ENCODE data around the gene ARHGEF17. TPM values are rescaled to one million over a fixed set of nuclear protein-coding genes. Genes with fewer than 3 reads are reported as not detected.

Gene ARHGEF17, protein sequence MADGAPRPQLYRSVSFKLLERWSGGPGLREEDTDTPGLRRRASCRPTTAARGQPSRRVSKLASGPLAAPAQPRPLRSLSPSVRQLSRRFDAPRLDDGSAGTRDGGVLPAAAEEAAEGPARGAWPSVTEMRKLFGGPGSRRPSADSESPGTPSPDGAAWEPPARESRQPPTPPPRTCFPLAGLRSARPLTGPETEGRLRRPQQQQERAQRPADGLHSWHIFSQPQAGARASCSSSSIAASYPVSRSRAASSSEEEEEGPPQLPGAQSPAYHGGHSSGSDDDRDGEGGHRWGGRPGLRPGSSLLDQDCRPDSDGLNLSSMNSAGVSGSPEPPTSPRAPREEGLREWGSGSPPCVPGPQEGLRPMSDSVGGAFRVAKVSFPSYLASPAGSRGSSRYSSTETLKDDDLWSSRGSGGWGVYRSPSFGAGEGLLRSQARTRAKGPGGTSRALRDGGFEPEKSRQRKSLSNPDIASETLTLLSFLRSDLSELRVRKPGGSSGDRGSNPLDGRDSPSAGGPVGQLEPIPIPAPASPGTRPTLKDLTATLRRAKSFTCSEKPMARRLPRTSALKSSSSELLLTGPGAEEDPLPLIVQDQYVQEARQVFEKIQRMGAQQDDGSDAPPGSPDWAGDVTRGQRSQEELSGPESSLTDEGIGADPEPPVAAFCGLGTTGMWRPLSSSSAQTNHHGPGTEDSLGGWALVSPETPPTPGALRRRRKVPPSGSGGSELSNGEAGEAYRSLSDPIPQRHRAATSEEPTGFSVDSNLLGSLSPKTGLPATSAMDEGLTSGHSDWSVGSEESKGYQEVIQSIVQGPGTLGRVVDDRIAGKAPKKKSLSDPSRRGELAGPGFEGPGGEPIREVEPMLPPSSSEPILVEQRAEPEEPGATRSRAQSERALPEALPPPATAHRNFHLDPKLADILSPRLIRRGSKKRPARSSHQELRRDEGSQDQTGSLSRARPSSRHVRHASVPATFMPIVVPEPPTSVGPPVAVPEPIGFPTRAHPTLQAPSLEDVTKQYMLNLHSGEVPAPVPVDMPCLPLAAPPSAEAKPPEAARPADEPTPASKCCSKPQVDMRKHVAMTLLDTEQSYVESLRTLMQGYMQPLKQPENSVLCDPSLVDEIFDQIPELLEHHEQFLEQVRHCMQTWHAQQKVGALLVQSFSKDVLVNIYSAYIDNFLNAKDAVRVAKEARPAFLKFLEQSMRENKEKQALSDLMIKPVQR (N-terminal part only)
- 100 to 1,000 TPM in 1 of 4 donors, 10 to 100 TPM in 3; 54.0 to 125 (median 61.4) TPM for total RNA-seq

- H3K27me3 ChIP-seq = no peaks in the 10 kb centered on the region
- no peaks in the 10 kb centered on the region for H3K9me3 ChIP-seq
- intact Hi-C loops (cut with DNase I) = no loop called here
- peak within 1 kb of the TSS; percentile 97 to 99 (median 98) for H3K27ac ChIP-seq
- no peaks in the 10 kb centered on the region for H3K36me3 ChIP-seq
- 0% methylated on average over 15 to 48 of the region's 105 CpGs for WGBS, 2 donors
- H3K4me3 ChIP-seq (replicated peaks in 1 of 3) = peak within 1 kb of the TSS; percentile 61 to 65 (median 61)
- peaks cover 43% of the 10 kb centered on the region in 2 donors for H3K4me1 ChIP-seq
- DNase-seq = peak; percentile 84 to 85
- TF ChIP-seq, protein P1, sequence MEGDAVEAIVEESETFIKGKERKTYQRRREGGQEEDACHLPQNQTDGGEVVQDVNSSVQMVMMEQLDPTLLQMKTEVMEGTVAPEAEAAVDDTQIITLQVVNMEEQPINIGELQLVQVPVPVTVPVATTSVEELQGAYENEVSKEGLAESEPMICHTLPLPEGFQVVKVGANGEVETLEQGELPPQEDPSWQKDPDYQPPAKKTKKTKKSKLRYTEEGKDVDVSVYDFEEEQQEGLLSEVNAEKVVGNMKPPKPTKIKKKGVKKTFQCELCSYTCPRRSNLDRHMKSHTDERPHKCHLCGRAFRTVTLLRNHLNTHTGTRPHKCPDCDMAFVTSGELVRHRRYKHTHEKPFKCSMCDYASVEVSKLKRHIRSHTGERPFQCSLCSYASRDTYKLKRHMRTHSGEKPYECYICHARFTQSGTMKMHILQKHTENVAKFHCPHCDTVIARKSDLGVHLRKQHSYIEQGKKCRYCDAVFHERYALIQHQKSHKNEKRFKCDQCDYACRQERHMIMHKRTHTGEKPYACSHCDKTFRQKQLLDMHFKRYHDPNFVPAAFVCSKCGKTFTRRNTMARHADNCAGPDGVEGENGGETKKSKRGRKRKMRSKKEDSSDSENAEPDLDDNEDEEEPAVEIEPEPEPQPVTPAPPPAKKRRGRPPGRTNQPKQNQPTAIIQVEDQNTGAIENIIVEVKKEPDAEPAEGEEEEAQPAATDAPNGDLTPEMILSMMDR (IDR thresholded peaks at IDR 0.05) = no peak
- peak; percentile 27 to 85 for TF ChIP-seq POLR2A (IDR thresholded peaks at IDR 0.05)
Observed at GRCh38 chr11:73308003-73308960, at the start of gene ARHGEF17. TSS of gene ARHGEF17 (plus strand) at chr11:73308276. CDS start at chr11:73308639, 363 bp downstream.

DNA sequence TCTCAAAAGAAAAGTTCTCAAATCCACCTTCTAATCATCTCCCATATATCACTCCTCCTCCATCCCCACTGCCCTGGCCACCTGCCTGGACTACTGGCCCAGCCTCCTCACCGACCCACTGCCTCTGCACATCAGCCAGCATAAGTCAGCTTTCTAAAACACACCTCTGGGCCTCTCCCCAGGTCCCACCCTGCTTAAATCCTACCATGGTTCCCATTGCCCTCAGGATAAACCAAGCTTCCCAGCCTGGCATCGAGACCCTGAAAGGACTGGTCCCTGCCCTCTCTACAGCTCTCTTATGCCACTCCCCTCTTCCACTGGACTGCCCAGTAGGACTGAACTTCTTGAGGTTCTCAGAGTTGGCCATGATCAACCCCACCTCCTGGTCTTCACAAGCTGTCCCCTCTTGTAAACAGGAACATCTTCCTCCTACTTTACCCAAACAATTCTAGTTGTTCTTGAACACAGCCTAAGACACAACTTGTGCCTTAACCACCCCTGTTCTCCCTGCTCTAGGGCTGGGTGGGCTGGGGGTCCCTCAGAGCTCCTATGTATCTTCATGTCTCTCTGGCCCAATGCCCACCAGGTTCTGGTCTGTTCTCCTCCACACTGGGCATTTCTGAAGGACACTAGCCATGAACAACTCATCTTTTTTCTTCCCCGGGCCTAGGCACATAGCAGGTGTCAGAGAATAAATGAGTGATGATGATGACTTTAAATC lies 48.5 kb upstream of the ARHGEF17 start:
- no peak for DNase-seq
- H3K4me3 ChIP-seq (replicated peaks in 1 of 3) = no peak overlapping the region
- H3K27me3 ChIP-seq = no peaks in the 10 kb centered on the region
- TF ChIP-seq POLR2A (IDR thresholded peaks at IDR 0.05) = no peak
- TF ChIP-seq, protein P1 (IDR thresholded peaks at IDR 0.05) = no peak
- WGBS, 2 donors = 91 to 92% methylated on average over 3 of the region's 3 CpGs
- peaks cover 29 to 43% of the 10 kb centered on the region in 2 donors for H3K4me1 ChIP-seq
- H3K36me3 ChIP-seq = no peaks in the 10 kb centered on the region
- H3K9me3 ChIP-seq = no peaks in the 10 kb centered on the region
- H3K27ac ChIP-seq = peak overlapping the region; percentile 94 to 97 (median 96)
- intact Hi-C loops (cut with DNase I) = no loop called here

DNA sequence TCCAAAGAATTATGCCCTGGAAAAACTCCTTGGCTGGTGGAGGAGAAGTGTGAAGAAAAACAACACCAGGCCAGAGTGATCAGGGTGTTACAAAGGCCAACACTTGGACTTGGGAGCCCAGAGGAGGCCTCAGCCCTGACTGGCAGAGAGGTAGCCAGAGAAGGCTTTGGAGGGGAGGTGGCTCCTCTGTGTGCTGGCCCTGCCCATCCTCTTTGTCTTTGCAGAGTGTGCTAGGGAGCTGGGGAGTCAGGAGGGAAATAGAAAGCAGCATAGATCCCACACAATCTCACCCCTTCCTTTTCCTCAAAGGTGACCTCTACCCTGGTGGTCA lies 48.0 kb upstream of the ARHGEF17 start:
- no peak overlapping the region for H3K4me3 ChIP-seq (replicated peaks in 1 of 3)
- H3K27me3 ChIP-seq = no peaks in the 10 kb centered on the region
- peaks cover 31 to 43% of the 10 kb centered on the region in 2 donors for H3K4me1 ChIP-seq
- TF ChIP-seq, protein P1 (IDR thresholded peaks at IDR 0.05) = no peak
- no peak for TF ChIP-seq POLR2A (IDR thresholded peaks at IDR 0.05)
- peak overlapping the region in 2 of 3 donors; percentile 94 to 96 for H3K27ac ChIP-seq
- no peak for DNase-seq
- H3K9me3 ChIP-seq = no peaks in the 10 kb centered on the region
- intact Hi-C loops (cut with DNase I) = no loop called here
- no peaks in the 10 kb centered on the region for H3K36me3 ChIP-seq

Data from thyroid gland (tissue), 4 donors.